ENCODE results near the gene NACA2.
"Not testable (repeated sequence)": the region's sequence is repeated elsewhere in the genome, so short reads cannot be mapped to it uniquely, and the experiment has no call there.

Gene NACA2

DNA sequence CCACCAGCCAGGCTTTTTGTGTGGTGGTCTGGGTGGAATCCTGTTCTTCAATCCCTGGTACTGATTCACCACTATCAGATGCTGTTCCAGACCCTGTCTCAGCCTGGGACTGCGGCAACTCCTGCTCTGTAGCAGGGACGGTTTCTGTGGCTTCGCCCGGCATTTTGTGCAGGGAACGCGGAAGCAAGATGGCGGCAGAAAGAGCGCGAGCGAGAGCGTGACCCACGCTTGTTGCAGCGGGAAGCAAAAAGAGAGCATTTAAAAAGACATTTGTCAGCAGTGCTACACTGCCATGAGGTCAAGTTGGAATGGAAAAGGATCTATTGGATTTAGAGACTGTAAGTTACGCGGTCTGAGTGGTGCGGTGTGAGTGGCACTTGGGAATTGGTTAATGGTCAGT lies at the start of gene NACA2:
Gene NACA2 (minus strand): TSS at position 202 of the 400 bp plus-strand sequence. CDS start 39 bp downstream, at position 163.
- intact Hi-C loops (cut with micrococcal nuclease) = no loop called here
- Mint-ChIP-seq H3K27ac (no peak within 1 kb of the TSS), H3K36me3 (ENCODE audit: low read depth) (no peaks in the 10 kb centered on the region), H3K4me1 (ENCODE audit: low read depth) (no peaks in the 10 kb centered on the region), H3K27me3 (peaks cover 4% of the 10 kb centered on the region), H3K4me3 (no peak within 1 kb of the TSS), H3K9me3 (no peaks in the 10 kb centered on the region)

GRCh38 chr17:61639818-61640217 lies 48.8 kb upstream of the NACA2 start:
- H3K4me3 Mint-ChIP-seq = no peak overlapping the region
- intact Hi-C loops (cut with micrococcal nuclease) = no loop called here
- H3K9me3 Mint-ChIP-seq = peaks cover 9% of the 10 kb centered on the region
- H3K36me3 Mint-ChIP-seq (ENCODE audit: low read depth) = no peaks in the 10 kb centered on the region
- H3K27ac Mint-ChIP-seq = no peak overlapping the region
- H3K4me1 Mint-ChIP-seq (ENCODE audit: low read depth) = no peaks in the 10 kb centered on the region
- peaks cover 10% of the 10 kb centered on the region for H3K27me3 Mint-ChIP-seq

DNA sequence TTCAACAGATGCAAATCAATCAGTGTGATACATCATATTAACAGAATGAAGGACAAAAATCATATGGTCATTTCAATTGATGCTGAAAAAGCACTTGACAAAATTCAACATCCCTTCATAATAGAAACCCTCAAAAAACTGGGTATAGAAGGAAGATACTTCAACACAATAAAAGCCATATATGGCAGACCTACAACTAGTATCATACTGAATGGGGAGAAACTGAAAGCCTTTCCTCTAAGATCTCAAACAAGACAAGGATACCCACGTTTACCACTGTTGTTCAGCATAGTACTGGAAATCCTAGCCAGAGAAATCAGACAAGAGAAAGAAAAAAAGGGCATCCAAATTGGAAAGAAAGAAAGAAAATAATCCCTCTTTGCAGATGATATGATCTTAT lies 47.1 kb upstream of the NACA2 start:
- peaks cover 10% of the 10 kb centered on the region for H3K27me3 Mint-ChIP-seq
- intact Hi-C loops (cut with micrococcal nuclease) = no loop called here
- no peak overlapping the region for H3K27ac Mint-ChIP-seq
- no peaks in the 10 kb centered on the region for H3K36me3 Mint-ChIP-seq (ENCODE audit: low read depth)
- H3K4me1 Mint-ChIP-seq (ENCODE audit: low read depth) = no peaks in the 10 kb centered on the region
- peaks cover 9% of the 10 kb centered on the region for H3K9me3 Mint-ChIP-seq
- H3K4me3 Mint-ChIP-seq = no peak overlapping the region

DNA sequence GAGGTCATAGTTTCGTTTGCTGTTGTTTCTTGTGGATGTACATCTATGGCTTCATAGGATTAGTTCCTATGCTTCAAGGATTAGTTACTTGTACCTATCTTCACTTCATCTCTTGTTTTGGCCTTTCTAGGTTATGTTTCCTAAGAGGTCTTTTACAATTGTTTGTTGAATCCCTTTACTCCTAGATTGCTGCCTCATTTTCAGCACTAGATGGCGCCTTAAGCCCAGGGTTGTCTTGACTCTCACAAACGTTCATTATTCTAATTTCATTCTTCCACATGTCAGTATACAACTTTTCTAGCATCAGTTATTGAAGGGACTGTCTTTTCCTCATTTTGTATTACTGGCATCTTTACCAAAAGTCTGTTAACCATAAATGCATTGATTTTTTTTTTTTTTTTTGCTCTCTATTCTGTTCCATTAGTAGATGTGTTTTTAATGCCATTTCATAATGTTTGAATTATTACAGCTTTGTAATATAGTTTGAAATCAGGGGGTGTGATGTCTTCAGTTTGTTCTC lies 45.0 kb upstream of the NACA2 start:
- Mint-ChIP-seq H3K36me3 (ENCODE audit: low read depth) (no peaks in the 10 kb centered on the region), H3K4me3 (no peak overlapping the region), H3K9me3 (peaks cover 9% of the 10 kb centered on the region), H3K27me3 (peaks cover 10% of the 10 kb centered on the region), H3K27ac (no peak overlapping the region), H3K4me1 (ENCODE audit: low read depth) (no peaks in the 10 kb centered on the region)
- intact Hi-C loops (cut with micrococcal nuclease) = loop anchor here (1.0 kb wide), 1 partner anchor 201 kb away; no protein-coding TSS in a partner anchor

- intact Hi-C loops (cut with micrococcal nuclease) = no loop called here
- H3K9me3 Mint-ChIP-seq = peaks cover 9% of the 10 kb centered on the region
- no peak overlapping the region for H3K27ac Mint-ChIP-seq
- H3K4me1 Mint-ChIP-seq (ENCODE audit: low read depth) = no peaks in the 10 kb centered on the region
- H3K36me3 Mint-ChIP-seq (ENCODE audit: low read depth) = no peaks in the 10 kb centered on the region
- no peak overlapping the region for H3K4me3 Mint-ChIP-seq
- peaks cover 13% of the 10 kb centered on the region for H3K27me3 Mint-ChIP-seq
Observed at GRCh38 chr17:61634942-61635538, 44.0 kb upstream of the NACA2 start.

- peaks cover 13% of the 10 kb centered on the region for H3K27me3 Mint-ChIP-seq
- no peak overlapping the region for H3K27ac Mint-ChIP-seq
- intact Hi-C loops (cut with micrococcal nuclease) = no loop called here
Observed at GRCh38 chr17:61634011-61634539, 43.1 kb upstream of the NACA2 start.

GRCh38 chr17:61632826-61633225 lies 41.8 kb upstream of the NACA2 start:
- Mint-ChIP-seq H3K4me3 (no peak overlapping the region), H3K4me1 (ENCODE audit: low read depth) (no peaks in the 10 kb centered on the region), H3K27me3 (peaks cover 11% of the 10 kb centered on the region), H3K36me3 (ENCODE audit: low read depth) (no peaks in the 10 kb centered on the region), H3K27ac (no peak overlapping the region), H3K9me3 (peaks cover 9% of the 10 kb centered on the region)
- intact Hi-C loops (cut with micrococcal nuclease) = no loop called here

More at GRCh38 chr17:61634011-61634539, 43.1 kb upstream of the NACA2 start:
- Mint-ChIP-seq H3K9me3 (peaks cover 9% of the 10 kb centered on the region), H3K36me3 (ENCODE audit: low read depth) (no peaks in the 10 kb centered on the region), H3K4me1 (ENCODE audit: low read depth) (no peaks in the 10 kb centered on the region), H3K4me3 (no peak overlapping the region)

DNA sequence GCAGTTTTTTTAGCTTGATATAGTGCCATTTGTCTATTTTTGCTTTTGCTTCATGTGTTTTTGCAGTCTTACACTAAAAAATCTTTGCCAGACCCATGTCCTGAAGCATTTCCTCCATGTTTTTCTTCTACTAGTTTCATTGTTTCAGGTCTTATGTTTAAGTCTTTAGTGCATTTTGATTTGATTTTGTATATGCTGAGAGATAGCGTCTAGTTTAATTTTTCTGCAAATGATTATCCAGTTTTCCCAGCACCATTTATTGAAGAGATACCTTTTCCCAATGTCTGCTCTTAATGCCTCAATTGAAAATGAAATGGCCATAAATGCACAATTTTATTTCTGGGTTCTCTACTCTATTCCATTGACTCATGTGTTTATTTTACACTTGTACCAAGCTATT lies 40.8 kb upstream of the NACA2 start:
- intact Hi-C loops (cut with micrococcal nuclease) = no loop called here
- Mint-ChIP-seq H3K27ac (no peak overlapping the region), H3K9me3 (peaks cover 9% of the 10 kb centered on the region), H3K36me3 (ENCODE audit: low read depth) (no peaks in the 10 kb centered on the region), H3K4me3 (no peak overlapping the region), H3K4me1 (ENCODE audit: low read depth) (no peaks in the 10 kb centered on the region), H3K27me3 (peaks cover 6% of the 10 kb centered on the region)

DNA sequence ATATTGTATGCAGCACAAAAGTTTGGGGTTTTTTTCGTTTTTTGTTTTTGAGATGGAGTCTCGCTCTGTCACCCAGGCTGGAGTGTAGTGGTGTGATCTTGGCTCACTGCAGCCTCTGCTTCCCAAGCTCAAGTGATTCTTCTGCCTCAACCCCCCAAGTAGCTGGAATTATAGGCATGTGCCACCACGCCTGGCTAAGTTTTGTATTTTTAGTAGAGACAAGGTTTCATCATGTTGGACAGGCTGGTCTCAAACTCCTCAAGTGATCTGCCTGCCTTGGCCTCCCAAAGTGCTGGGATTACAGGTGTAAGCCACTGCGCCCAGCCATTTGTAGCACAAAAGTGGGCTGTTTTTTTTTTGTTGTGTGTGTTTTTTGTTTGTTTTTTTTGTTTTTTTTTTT lies 37.1 kb upstream of the NACA2 start:
- H3K27ac Mint-ChIP-seq; H3K27me3 Mint-ChIP-seq; intact Hi-C loops (cut with micrococcal nuclease); H3K36me3 Mint-ChIP-seq (ENCODE audit: low read depth); H3K4me3 Mint-ChIP-seq; H3K9me3 Mint-ChIP-seq; H3K4me1 Mint-ChIP-seq (ENCODE audit: low read depth): not testable (repeated sequence)

GRCh38 chr17:61627658-61628057 lies 36.6 kb upstream of the NACA2 start:
- no peak overlapping the region for H3K27ac Mint-ChIP-seq
- H3K4me1 Mint-ChIP-seq (ENCODE audit: low read depth) = no peaks in the 10 kb centered on the region
- H3K9me3 Mint-ChIP-seq = no peaks in the 10 kb centered on the region
- H3K4me3 Mint-ChIP-seq = no peak overlapping the region
- intact Hi-C loops (cut with micrococcal nuclease) = no loop called here
- H3K36me3 Mint-ChIP-seq (ENCODE audit: low read depth) = no peaks in the 10 kb centered on the region
- H3K27me3 Mint-ChIP-seq = peaks cover 4% of the 10 kb centered on the region

DNA sequence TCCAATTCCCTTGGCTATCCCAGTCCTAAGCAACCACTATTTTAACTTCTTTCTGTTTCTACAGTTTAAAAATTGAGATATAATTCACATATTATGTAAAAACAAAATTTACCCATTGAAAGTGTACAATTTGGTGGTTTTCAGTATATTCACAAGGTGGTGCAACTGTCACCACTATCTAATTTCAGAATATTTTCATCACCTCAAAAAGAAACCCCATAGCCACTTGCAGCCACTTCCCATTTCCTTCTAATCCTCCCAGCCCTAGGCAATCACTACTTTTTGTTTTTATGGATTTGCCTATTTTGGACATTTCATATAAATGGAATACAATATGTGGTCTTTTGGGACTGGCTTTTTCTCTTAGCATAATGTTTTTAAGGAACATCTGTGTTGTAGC lies 36.1 kb upstream of the NACA2 start:
- intact Hi-C loops (cut with micrococcal nuclease) = no loop called here
- no peaks in the 10 kb centered on the region for H3K9me3 Mint-ChIP-seq
- H3K36me3 Mint-ChIP-seq (ENCODE audit: low read depth) = no peaks in the 10 kb centered on the region

DNA sequence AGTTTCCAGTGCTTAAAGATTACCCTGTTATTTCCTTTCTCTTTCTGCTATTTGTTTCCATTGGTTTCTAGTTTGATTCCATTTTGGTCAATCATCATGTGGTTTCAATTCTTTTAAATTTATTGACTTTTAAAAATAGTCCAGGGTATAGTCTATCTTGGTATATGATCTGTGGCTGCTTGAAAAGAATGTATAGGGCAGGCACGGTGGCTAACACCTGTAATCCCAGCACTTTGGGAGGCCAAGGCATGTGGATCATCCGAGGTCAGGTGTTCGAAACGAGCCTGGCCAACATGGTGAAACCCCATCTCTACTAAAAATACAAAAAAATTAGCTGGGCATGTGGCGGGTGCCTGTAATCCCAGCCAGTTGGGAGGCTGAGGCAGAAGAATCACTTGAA lies 34.5 kb upstream of the NACA2 start:
- intact Hi-C loops (cut with micrococcal nuclease) = no loop called here
- no peak overlapping the region for H3K4me3 Mint-ChIP-seq
- H3K4me1 Mint-ChIP-seq (ENCODE audit: low read depth) = no peaks in the 10 kb centered on the region
- peaks cover 8% of the 10 kb centered on the region for H3K9me3 Mint-ChIP-seq
- peaks cover 2% of the 10 kb centered on the region for H3K27me3 Mint-ChIP-seq
- H3K36me3 Mint-ChIP-seq (ENCODE audit: low read depth) = no peaks in the 10 kb centered on the region
- H3K27ac Mint-ChIP-seq = no peak overlapping the region

More for the DNA sequence above, 36.1 kb upstream of the NACA2 start:
- no peak overlapping the region for H3K27ac Mint-ChIP-seq
- no peaks in the 10 kb centered on the region for H3K4me1 Mint-ChIP-seq (ENCODE audit: low read depth)
- no peak overlapping the region for H3K4me3 Mint-ChIP-seq
- H3K27me3 Mint-ChIP-seq = peaks cover 4% of the 10 kb centered on the region

DNA sequence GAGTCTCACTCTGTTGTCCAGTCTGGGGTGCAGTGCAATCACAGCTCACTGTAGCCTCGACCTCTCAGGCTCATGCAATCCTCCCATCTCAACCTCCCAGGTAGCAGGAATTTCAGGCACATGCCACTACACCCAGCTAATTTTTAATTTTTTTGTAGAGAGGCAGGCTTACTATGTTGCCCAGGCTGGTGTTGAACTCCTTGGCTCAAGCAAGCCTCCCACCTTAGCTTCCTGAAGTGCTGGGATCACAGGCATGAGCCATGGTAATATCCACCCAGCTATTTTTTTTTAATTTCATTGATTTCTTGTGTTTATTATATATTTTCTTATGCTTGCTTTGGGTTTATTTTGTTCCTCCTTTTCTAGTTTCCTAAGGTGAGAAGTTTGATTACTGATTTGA lies 33.9 kb upstream of the NACA2 start:
- no peaks in the 10 kb centered on the region for H3K4me1 Mint-ChIP-seq (ENCODE audit: low read depth)
- H3K27ac Mint-ChIP-seq = no peak overlapping the region
- H3K27me3 Mint-ChIP-seq = peaks cover 2% of the 10 kb centered on the region
- no peak overlapping the region for H3K4me3 Mint-ChIP-seq
- no peaks in the 10 kb centered on the region for H3K36me3 Mint-ChIP-seq (ENCODE audit: low read depth)
- H3K9me3 Mint-ChIP-seq = peaks cover 8% of the 10 kb centered on the region
- intact Hi-C loops (cut with micrococcal nuclease) = no loop called here

GRCh38 chr17:61621317-61621716 lies 30.3 kb upstream of the NACA2 start:
- H3K27ac Mint-ChIP-seq = no peak overlapping the region
- H3K27me3 Mint-ChIP-seq = peaks cover 3% of the 10 kb centered on the region

GRCh38 chr17:61619953-61620352 lies 28.9 kb upstream of the NACA2 start:
- Mint-ChIP-seq H3K4me1 (ENCODE audit: low read depth) (no peaks in the 10 kb centered on the region), H3K36me3 (ENCODE audit: low read depth) (no peaks in the 10 kb centered on the region), H3K4me3 (no peak overlapping the region), H3K27me3 (peaks cover 1% of the 10 kb centered on the region), H3K27ac (no peak overlapping the region), H3K9me3 (peaks cover 28% of the 10 kb centered on the region)
- intact Hi-C loops (cut with micrococcal nuclease) = no loop called here

More at GRCh38 chr17:61621317-61621716, 30.3 kb upstream of the NACA2 start:
- H3K36me3 Mint-ChIP-seq (ENCODE audit: low read depth) = no peaks in the 10 kb centered on the region
- H3K4me3 Mint-ChIP-seq = no peak overlapping the region
- H3K9me3 Mint-ChIP-seq = peaks cover 28% of the 10 kb centered on the region
- no peaks in the 10 kb centered on the region for H3K4me1 Mint-ChIP-seq (ENCODE audit: low read depth)
- intact Hi-C loops (cut with micrococcal nuclease) = no loop called here
